Neutrophil (primary cell): ENCODE data around the gene POLRMT.
"Not testable (repeated sequence)": the region's sequence is repeated elsewhere in the genome, so short reads cannot be mapped to it uniquely, and the experiment has no call there.

Experiments used
- H3K27ac ChIP-seq: fragments of 200-600 bp; sonication (generic); 2 replicates; pipeline ENCODE4 v1.5.1; 2016; ENCODE audit warnings: mild to moderate bottlenecking, moderate library complexity
- H3K27me3 ChIP-seq: fragments of 200-600 bp; sonication (generic); 2 replicates; pipeline ENCODE4 v1.6.0; 2016; ENCODE audit warnings: mild to moderate bottlenecking
- H3K36me3 ChIP-seq: fragments of 200-600 bp; sonication (generic); 2 replicates; pipeline ENCODE4 v1.5.1; 2017
- H3K4me1 ChIP-seq, 2 experiments: fragments of 200-600 bp in 1 of 2; sonication (generic) in 1 of 2; 1 replicate in 1 of 2; 2 replicates in 1 of 2; pipeline versions ENCODE4 v1.5.1 to v1.6.1; 2013 to 2016; ENCODE audit warnings: low read depth in 1 of 2, low read length in 1 of 2, mild to moderate bottlenecking in 1 of 2, moderate library complexity in 1 of 2; ENCODE audit not compliant: control insufficient read depth in 1 of 2, insufficient read depth in 1 of 2
- H3K4me3 ChIP-seq, 2 experiments: fragments of 200-600 bp in 1 of 2; sonication (generic) in 1 of 2; 1 replicate in 1 of 2; 2 replicates in 1 of 2; pipeline ENCODE4 v1.5.1; 2013 to 2016; ENCODE audit warnings: low read depth in 1 of 2, low read length in 1 of 2, mild to moderate bottlenecking in 1 of 2, moderate library complexity in 1 of 2
- H3K9me3 ChIP-seq: fragments of 200-600 bp; sonication (generic); 2 replicates; pipeline ENCODE4 v1.5.1; 2016
- TF ChIP-seq, protein P1 (sequence below): fragments of 200-600 bp; sonication (generic); IDR thresholded peaks from 2 replicates; pipeline ENCODE4 v1.5.1; 2016; ENCODE audit warnings: antibody characterized with exemption

POLRMT gene

DNA sequence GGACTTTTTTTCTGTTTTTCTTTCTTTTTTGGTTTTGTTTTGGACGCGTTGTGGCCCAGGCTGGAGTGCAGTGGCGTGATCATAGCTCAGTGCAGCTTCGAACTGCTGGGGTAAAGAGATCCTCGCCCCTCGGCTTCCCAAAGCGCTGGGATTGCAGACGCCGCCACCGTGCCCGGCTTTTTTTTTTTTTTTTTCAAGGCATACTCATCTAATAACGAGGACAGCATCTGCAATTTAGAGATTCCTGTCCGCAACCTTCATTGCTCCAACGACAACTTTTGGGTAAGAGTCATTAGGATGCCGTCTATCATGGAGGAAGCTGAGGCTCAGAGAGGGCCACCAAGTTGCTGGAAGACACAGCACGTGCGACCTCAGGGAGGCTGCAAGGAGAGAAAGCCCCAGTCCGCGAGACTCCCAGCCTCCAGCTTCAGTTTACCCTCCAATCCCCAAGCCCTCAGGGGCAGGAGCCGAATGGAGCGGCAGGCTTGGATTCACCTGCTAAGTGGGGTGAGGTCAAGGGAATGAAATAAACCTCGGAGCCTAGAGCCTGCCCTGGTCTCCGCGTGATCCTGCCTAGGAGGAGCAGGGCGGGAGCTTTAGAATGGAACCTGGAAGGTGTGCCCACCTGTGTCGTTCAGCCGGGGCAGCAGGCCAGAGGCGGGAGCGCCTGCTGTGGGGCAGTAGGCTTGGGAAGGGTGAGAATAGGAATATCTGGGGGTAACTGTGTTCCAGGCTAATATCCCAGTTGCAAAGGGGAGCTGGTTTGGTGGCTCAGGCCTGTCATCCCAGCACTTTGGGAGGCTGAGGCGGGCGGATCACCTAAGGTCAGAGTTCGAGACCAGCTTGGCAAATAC is 676 bp upstream of the POLRMT start:
- Histone ChIP-seq H3K27ac (peak overlapping the region; percentile 62), H3K27me3 (peaks cover 27% of the 10 kb centered on the region), H3K9me3 (no peaks in the 10 kb centered on the region), H3K36me3 (peaks cover 6% of the 10 kb centered on the region), H3K4me1 (peaks cover 17 to 21% of the 10 kb centered on the region in 2 experiments), H3K4me3 (peak overlapping the region; percentile 76 to 89)
- TF ChIP-seq, protein P1, sequence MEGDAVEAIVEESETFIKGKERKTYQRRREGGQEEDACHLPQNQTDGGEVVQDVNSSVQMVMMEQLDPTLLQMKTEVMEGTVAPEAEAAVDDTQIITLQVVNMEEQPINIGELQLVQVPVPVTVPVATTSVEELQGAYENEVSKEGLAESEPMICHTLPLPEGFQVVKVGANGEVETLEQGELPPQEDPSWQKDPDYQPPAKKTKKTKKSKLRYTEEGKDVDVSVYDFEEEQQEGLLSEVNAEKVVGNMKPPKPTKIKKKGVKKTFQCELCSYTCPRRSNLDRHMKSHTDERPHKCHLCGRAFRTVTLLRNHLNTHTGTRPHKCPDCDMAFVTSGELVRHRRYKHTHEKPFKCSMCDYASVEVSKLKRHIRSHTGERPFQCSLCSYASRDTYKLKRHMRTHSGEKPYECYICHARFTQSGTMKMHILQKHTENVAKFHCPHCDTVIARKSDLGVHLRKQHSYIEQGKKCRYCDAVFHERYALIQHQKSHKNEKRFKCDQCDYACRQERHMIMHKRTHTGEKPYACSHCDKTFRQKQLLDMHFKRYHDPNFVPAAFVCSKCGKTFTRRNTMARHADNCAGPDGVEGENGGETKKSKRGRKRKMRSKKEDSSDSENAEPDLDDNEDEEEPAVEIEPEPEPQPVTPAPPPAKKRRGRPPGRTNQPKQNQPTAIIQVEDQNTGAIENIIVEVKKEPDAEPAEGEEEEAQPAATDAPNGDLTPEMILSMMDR: no peak

DNA sequence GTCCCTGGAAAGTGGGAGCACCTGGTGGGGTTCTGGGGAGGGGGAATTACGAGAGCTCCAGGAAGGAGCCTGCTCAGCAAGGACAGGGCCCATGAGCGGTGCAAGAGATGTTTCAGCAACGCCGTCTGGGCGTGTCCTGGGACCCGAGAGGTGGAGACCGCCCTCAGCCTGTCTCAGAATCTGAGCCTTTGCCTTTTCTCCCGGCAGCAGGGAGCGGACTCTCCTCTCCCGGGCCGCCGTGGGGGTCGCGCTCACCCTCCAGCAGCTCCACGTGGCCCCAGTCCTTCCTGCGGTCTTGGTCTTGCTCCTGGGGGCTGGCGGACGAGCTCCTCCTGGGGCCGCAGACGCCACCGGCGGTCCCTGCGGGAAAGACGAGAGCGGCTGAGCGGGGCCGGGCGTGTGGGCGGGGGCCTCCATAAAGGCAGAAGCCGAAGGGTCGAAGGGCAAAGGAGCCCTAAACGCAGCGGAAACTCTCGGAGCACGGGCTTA is 714 bp downstream of the POLRMT start:
- H3K36me3 ChIP-seq: peaks cover 6% of the 10 kb centered on the region
- peak overlapping the region; percentile 76 to 89 for H3K4me3 ChIP-seq
- peaks cover 16 to 19% of the 10 kb centered on the region in 2 experiments for H3K4me1 ChIP-seq
- TF ChIP-seq, protein P1: no peak
- H3K27ac ChIP-seq: peak overlapping the region; percentile 62
- no peaks in the 10 kb centered on the region for H3K9me3 ChIP-seq
- H3K27me3 ChIP-seq: peaks cover 13% of the 10 kb centered on the region

DNA sequence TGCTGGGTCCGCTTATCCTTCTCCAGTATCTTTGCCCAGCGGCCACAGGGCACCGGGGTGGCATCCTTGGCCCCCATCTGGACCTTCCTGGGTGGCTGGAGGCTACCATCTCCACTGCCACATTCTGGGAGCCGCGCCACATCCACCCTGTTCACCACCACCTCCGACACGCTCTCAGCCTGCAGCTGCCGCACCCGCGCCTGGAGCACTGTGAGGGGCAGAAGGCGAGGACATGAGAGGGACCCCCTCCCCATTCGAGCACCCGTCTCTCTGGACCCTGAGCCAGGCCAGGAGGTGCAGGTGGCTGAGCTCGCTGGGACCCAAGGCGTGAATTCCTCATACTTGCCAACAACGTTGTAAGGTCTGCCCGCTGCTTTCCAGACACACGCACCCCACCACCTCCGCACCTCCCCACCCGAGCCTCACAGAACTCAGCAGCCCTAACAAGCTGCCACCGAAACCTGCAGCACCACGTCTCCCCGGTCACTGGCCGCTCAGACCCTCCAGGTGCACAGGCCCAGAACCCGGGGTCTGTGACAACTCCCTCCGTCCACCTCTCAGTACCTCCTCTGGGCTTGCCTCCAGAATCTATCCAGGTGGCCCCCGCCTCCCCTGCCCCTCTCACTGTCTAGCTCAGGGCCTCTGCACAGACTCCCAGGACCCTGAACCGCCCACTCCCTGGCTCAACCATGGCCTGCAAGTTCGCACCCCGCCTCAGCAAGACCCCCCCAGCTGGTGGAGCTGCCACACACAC is 3.2 kb downstream of the POLRMT start:
- H3K4me3 ChIP-seq: no peak overlapping the region
- H3K27ac ChIP-seq: no peak overlapping the region
- H3K4me1 ChIP-seq: peaks cover 16 to 19% of the 10 kb centered on the region in 2 experiments
- TF ChIP-seq, protein P1: no peak
- H3K36me3 ChIP-seq: peaks cover 8% of the 10 kb centered on the region
- H3K27me3 ChIP-seq: no peaks in the 10 kb centered on the region
- H3K9me3 ChIP-seq: no peaks in the 10 kb centered on the region

DNA sequence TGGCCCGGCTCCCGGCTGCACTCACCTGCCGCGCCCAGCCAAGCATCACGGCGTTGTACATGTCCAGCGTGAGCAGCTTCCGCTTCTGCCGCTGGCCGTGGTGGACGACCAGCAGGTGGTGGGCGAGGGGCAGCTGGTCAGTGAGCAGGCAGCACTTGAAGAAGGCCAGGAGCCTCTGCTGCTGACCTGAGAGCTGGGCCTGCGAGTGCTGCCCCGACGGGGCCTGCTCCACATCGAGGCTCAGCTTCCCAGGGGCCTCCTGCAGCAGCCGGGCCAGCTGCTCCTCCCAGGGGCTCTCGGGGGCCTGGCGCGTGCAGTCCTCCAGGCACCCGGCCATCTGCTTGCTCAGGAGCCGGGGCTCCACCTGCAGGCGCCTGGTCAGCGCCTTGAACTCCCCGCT is 3.8 kb downstream of the POLRMT start:
- H3K36me3 ChIP-seq: peaks cover 14% of the 10 kb centered on the region
- peaks cover 16 to 19% of the 10 kb centered on the region in 2 experiments for H3K4me1 ChIP-seq
- not testable (repeated sequence) for H3K27ac ChIP-seq, H3K4me3 ChIP-seq, H3K27me3 ChIP-seq, H3K9me3 ChIP-seq

DNA sequence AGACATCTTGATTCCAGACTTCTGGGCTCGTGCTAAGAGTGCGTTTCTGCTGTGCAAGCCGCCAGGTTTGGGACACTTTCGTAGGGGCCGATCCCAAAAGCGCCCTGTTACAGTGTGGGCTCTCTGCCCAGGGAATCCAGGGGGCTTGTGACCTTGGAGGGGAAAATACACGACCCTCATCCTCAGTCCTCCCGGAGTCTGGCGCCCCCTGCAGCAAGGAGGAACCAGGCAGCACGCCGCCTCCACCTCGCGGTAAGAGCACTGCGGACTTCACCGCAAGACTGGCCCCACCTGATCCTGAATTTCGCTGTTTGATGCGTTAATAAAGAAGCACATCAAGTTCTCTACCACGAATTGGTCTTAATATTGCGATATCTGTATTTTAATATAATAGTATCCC is 5.2 kb downstream of the POLRMT start:
- no peaks in the 10 kb centered on the region for H3K27me3 ChIP-seq
- H3K36me3 ChIP-seq: peaks cover 24% of the 10 kb centered on the region
- H3K27ac ChIP-seq: no peak overlapping the region
- H3K9me3 ChIP-seq: no peaks in the 10 kb centered on the region
- TF ChIP-seq, protein P1: no peak
- H3K4me3 ChIP-seq: no peak overlapping the region
- H3K4me1 ChIP-seq: peaks cover 8 to 12% of the 10 kb centered on the region in 2 experiments

DNA sequence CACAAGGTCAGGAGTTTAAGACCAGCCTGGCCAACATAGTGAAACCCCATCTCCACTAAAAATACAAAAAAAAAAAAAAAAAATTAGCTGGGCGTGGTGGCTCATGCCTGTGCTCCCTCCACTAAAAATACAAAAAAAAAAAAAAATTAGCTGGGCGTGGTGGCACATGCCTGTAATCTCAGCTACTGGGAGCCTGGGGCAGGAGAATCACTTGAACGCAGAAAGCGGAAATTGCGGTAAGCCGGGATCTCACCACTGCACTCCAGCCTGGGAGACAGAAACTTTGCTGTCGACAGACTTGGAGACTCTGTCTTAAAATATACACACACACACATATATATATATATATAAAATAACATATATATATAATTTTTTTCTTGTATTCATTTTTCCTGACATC is 6.8 kb downstream of the POLRMT start:
- H3K27ac ChIP-seq, H3K27me3 ChIP-seq, H3K4me3 ChIP-seq, H3K4me1 ChIP-seq, H3K9me3 ChIP-seq: not testable (repeated sequence)
- H3K36me3 ChIP-seq: peaks cover 40% of the 10 kb centered on the region
